ENCODE data around the gene PDPN. TPM values are rescaled to one million over a fixed set of nuclear protein-coding genes. Genes with fewer than 3 reads are reported as not detected.

The PDPN gene
- polyA plus RNA-seq, 1 donor (not counting 4 experiments of a cell fraction or from before 2014, with no cell fraction given) = 29.9 TPM

DNA sequence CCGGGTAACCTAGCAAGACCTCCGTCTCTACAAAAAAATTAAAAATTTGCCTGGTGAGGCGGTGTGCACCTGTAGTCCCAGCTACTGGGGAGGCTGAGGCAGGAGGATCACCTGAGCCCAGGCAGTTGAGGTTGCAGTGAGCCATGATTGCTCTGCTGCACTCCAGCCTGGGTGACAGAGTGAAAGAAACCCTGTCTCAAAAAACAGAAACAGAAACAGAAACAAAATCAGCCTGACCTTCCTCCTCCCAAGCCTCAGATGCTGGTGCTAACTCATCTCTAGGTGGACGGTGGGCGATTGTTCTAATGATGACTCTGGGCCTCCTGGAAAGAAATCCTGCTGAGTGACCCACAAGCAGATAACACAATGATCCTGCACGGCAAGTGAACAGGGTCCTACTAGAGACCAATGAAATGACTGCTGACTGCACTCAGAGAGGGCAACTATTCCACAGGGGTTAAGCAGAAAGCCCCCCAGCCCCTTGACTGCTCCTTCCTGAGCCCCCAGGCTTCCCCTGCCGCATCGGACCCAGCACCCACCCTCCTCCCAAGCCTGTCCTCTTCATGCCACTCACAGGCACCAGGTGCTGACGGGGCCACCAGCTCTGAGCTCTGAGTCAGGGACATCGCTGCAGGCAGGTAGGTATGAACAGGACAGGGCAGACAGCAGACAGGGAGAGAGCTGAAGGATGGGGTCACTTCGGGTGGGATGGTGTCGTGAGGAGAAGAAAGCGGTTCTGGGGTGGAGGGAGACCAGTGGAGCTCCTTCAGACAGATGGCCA, 42.0 kb upstream of the PDPN start:
- TF ChIP-seq, protein P1, sequence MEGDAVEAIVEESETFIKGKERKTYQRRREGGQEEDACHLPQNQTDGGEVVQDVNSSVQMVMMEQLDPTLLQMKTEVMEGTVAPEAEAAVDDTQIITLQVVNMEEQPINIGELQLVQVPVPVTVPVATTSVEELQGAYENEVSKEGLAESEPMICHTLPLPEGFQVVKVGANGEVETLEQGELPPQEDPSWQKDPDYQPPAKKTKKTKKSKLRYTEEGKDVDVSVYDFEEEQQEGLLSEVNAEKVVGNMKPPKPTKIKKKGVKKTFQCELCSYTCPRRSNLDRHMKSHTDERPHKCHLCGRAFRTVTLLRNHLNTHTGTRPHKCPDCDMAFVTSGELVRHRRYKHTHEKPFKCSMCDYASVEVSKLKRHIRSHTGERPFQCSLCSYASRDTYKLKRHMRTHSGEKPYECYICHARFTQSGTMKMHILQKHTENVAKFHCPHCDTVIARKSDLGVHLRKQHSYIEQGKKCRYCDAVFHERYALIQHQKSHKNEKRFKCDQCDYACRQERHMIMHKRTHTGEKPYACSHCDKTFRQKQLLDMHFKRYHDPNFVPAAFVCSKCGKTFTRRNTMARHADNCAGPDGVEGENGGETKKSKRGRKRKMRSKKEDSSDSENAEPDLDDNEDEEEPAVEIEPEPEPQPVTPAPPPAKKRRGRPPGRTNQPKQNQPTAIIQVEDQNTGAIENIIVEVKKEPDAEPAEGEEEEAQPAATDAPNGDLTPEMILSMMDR (optimal IDR thresholded peaks at IDR 0.05 in 1 of 3, IDR thresholded peaks at IDR 0.05 in 1 of 3, conservative IDR thresholded peaks at IDR 0.05 in 1 of 3; ENCODE audit: extremely low read depth in 1 of 3, insufficient read depth in 2 of 3, low read length in 3 of 3) = no peak
- TF ChIP-seq EZH2 (IDR thresholded peaks at IDR 0.05; ENCODE audit: low read length) = no peak
- Histone ChIP-seq H2AFZ (ENCODE audit: control insufficient read depth, low read length) (no peak overlapping the region), H3K4me3 (ENCODE audit: control insufficient read depth in 2 of 3, extremely low read depth in 1 of 3, insufficient read depth in 2 of 3, low read depth in 1 of 3, low read length in 3 of 3) (no peak overlapping the region), H4K20me1 (ENCODE audit: control insufficient read depth, extremely low read depth, insufficient read depth, low read length) (no peaks in the 10 kb centered on the region), H3K36me3 (ENCODE audit: control insufficient read depth in 2 of 2, extremely low read depth in 1 of 2, insufficient read depth in 2 of 2, low read length in 2 of 2) (no peaks in the 10 kb centered on the region), H3K4me1 (ENCODE audit: control insufficient read depth, extremely low read depth, insufficient read depth, low read length) (no peaks in the 10 kb centered on the region), H3K4me2 (ENCODE audit: control insufficient read depth, extremely low read depth, insufficient read depth, low read depth, low read length) (no peak overlapping the region), H3K27me3 (ENCODE audit: control insufficient read depth, extremely low read depth, insufficient read depth, low read length) (no peaks in the 10 kb centered on the region), H3K9ac (ENCODE audit: control insufficient read depth, extremely low read depth, insufficient read depth, low read length) (no peak overlapping the region), H3K9me3 (ENCODE audit: control insufficient read depth, low read depth, low read length) (no peaks in the 10 kb centered on the region), H3K27ac (ENCODE audit: control insufficient read depth, insufficient read depth, low read length) (no peak overlapping the region), H3K79me2 (ENCODE audit: control insufficient read depth, insufficient read depth, low read length) (no peaks in the 10 kb centered on the region), H3K9me1 (ENCODE audit: control insufficient read depth, extremely low read depth, insufficient read depth, low read length) (no peaks in the 10 kb centered on the region)
- dilution Hi-C loops (cut with MboI; ENCODE audit: extremely low pct_ligation_motif_present, low sequenced_read_pairs) = no loop called here
- no peak for FAIRE-seq
- no peak for DNase-seq (ENCODE audit: low read depth, low spot score)

DNA sequence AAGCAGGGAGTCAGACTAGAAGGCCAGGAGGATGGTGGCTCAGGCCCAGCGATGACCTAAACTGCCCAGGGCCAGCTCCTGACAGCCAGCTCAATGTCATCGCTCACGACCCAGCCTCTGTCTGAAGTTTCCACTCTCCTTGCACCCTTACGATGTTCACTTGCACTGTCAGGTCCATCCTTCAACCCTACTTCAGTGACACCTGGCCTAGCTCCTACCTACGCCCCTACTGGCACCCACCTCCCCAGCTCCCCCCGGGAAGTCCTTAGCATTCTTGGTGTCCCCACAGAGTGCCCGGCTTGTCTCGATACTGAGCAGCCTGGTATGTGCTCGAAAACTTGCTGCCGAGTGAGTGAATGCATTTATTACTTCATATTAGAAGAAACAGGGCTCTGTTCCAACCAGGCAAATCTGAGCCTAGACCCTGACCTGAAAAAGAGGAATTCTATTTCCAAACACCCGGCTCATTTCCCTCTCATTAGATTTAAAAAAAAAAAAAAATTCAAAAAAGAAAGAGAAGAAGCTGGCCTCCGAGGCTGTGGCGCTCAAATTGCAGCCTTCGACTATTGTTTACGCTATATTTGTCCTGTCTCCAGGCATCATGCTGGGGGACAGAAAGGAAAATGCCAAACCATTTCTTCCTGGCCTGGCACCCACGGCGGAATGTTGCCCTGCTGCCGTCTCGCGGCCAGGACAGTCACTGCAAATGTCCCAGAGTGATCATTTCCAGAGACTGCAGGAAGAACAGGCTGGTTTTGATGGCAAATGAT, 40.0 kb upstream of the PDPN start:
- no peak for TF ChIP-seq EZH2 (IDR thresholded peaks at IDR 0.05; ENCODE audit: low read length)
- TF ChIP-seq, protein P1 (optimal IDR thresholded peaks at IDR 0.05 in 1 of 3, IDR thresholded peaks at IDR 0.05 in 1 of 3, conservative IDR thresholded peaks at IDR 0.05 in 1 of 3; ENCODE audit: extremely low read depth in 1 of 3, insufficient read depth in 2 of 3, low read length in 3 of 3) = peak; percentile 23 to 61 (median 60)
- dilution Hi-C loops (cut with MboI; ENCODE audit: extremely low pct_ligation_motif_present, low sequenced_read_pairs) = no loop called here
- Histone ChIP-seq H2AFZ (ENCODE audit: control insufficient read depth, low read length) (no peak overlapping the region), H4K20me1 (ENCODE audit: control insufficient read depth, extremely low read depth, insufficient read depth, low read length) (no peaks in the 10 kb centered on the region), H3K4me1 (ENCODE audit: control insufficient read depth, extremely low read depth, insufficient read depth, low read length) (no peaks in the 10 kb centered on the region), H3K79me2 (ENCODE audit: control insufficient read depth, insufficient read depth, low read length) (no peaks in the 10 kb centered on the region), H3K9me1 (ENCODE audit: control insufficient read depth, extremely low read depth, insufficient read depth, low read length) (no peaks in the 10 kb centered on the region), H3K9ac (ENCODE audit: control insufficient read depth, extremely low read depth, insufficient read depth, low read length) (no peak overlapping the region), H3K4me2 (ENCODE audit: control insufficient read depth, extremely low read depth, insufficient read depth, low read depth, low read length) (no peak overlapping the region), H3K27ac (ENCODE audit: control insufficient read depth, insufficient read depth, low read length) (no peak overlapping the region), H3K27me3 (ENCODE audit: control insufficient read depth, extremely low read depth, insufficient read depth, low read length) (no peaks in the 10 kb centered on the region), H3K36me3 (ENCODE audit: control insufficient read depth in 2 of 2, extremely low read depth in 1 of 2, insufficient read depth in 2 of 2, low read length in 2 of 2) (no peaks in the 10 kb centered on the region), H3K4me3 (ENCODE audit: control insufficient read depth in 2 of 3, extremely low read depth in 1 of 3, insufficient read depth in 2 of 3, low read depth in 1 of 3, low read length in 3 of 3) (no peak overlapping the region), H3K9me3 (ENCODE audit: control insufficient read depth, low read depth, low read length) (no peaks in the 10 kb centered on the region)
- DNase-seq (ENCODE audit: low read depth, low spot score) (no peak), FAIRE-seq (no peak)

Data from keratinocyte (primary cell).